HTERT RPE-1 (cell line): ENCODE results near the gene PEX10.

ENCODE experiments used
- in situ Hi-C: fragments of 300-500 bp; cut with MboI; formaldehyde crosslinking; loops from 4 replicates; pipeline ENCODE4 v1.14.3; 2020; ENCODE audit warnings: low sequenced_read_pairs

The PEX10 gene

DNA sequence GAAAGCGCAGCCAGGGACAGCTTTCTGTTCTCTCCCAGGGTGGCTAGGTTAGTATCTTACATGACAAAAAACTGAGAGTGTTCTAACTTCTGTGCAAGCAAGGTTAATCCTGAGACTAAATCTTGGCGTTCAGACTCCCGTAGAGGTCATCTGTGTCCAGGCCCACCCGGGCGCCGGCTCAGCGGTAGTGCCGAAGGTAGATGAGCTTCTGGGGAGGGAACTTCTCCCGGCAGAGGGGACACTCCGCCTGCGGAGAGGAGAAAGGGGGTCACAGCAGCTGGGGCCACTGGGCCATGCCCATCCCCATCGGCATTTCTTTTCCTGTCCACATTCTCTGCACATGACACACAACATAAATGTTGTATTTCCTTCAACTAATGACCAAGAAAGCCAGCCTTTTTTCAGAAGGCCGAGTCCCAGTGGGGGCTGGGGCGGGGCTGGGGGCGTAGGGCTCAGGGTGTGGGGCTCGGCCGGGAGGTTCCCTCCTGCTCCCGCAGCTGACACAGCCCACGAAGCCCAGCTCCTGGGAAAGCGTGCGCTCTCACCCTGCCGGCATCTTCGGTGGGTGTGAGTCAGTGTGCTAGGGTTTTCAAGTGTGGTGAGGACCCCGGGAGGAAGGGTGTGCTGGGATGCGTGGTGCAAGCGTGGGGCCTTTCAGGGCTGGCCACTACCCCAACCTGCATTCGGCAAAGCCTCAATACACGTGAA is 6.6 kb downstream of the PEX10 start:
- in situ Hi-C loops, result no loop called here

DNA sequence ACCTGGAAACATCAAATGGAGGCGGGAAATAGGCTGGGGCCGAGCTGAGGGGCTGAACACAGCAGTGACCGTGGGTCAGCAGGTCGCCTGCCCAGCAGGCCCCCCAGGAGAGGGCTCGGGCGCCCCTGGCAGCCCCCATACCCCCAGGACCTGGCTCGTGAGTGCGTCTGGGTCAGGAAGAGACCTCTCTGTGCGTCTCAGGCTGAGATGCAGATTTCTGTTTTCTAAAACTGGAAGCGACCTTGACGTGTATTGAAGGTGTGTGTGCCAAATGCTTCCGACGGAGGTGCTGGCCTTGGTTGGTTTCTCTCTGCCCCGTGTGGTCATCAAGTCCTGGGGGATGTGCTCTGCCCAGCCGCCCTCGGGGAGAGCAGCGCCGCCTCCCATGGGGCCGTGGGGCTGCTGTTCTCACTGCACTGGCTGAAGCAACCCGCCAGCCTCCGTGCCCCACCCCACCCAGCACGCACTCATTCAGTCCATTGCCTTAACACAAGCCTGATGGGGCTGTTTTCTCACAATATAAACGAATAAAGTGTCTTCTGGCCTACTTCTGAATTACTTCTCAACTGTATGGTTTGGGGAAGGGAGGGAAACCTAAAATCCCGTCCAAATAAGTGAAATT is 7.4 kb downstream of the PEX10 start:
- in situ Hi-C loops, result no loop called here

DNA sequence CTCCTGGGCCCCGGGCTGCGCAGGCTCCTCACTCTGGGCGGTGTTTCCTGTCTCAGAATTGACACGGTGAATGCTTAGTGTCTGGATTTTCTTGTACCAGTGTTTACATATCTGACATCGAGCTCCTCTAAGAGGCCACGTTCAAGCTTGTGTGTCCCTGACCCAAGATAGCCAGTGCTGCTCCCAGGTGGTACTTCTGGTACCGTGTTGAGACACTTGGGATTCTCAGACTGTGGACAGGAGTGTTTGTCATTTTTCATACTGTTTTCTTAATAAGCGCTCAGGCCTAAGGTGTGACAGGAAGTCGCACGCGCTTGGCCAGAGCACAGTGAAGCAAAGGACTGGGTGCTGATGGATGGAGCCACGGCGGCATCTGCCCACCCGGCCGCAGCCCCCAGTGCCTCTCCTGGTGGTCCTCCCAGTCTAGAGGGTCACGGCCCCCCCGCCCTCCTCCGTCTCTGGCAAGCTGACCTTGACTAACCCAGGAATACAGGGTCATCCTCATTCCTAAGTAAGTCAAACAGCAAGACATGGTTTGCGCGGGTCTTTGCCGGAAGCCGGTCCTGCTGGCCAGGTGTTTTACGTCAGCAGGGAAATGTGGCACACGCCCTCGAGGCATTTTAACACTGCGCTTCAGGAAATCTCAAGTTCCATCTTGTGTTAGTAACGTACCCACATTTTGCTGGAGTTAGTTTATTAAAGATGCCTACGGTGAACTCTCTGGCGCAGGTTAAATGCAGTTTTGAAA is 8.0 kb downstream of the PEX10 start:
- in situ Hi-C loops, result no loop called here

DNA sequence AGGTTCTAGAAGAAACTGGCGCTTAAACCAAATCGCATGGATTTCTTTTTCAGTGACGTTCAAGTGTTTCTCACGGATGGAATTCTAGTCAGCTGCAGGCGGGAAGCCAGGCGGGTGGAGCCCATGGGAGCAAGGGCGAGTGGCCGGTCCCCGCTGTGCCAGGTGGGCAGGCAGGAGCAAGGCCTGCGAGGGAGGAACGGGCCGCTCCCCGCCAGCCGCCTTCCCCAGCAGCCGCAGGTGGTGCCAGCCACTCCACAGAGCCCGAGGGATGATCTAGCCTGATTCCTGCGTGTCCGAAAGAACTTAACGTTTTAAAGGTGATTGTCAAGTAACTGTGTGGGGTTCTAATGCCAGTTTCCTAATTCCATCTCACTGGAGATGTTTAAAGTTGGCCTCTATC is 9.1 kb downstream of the PEX10 start:
- in situ Hi-C loops, result no loop called here

DNA sequence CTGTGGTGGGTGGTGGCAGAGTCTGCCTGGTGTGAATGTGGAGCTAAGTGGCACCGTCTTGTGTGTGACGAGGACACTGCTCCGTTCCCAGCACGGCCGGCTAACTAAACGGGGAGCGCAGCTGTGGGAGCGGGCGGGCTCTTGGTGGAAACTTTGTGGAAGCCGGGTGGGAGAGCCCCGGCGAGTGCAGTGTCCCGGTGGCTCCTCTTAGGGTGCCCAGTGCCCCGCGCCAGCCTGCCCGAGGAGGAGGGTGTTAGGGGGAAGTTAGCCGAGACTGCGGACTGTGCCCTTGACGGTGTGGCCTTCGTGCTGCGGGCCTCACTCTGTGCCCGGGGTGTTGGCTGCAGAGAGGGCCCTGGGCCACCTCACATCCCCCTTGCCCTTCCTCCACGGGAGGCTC is 9.9 kb downstream of the PEX10 start:
- in situ Hi-C loops, result no loop called here

DNA sequence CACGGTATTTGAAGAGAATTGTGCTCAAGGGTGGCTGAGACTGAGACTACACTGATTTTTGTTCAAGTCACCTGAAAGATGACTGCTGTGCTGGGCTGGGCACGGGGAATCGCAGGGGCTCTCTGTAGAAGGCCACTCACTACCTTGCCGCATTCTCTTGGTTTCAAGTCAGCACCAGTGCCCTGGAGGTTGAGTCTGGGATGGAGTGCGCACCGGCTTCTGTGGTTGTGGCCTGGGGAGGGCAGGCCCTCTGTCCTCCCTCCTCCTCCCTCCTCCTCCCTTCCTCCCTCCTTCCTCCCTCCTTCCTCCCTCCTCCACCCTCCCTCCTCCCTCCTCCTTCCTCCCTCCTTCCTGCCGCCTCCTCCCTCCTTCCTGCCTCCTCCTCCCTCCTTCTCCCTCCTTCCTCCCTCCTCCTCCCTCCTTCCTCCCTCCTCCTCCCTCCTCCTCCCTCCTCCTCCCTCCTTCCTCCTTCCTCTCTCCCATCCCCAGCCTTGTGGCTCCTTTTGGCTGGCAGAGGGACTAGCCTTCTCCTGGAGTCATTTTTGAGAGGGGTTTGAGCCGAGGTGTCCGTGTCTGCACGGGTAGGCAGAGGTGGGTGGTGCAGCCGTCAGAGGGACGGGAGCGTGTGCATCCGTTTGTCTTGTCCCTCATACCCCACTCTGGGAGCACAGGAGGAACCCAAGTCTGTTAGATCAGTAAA is 11.3 kb downstream of the PEX10 start:
- in situ Hi-C loops, result no loop called here

DNA sequence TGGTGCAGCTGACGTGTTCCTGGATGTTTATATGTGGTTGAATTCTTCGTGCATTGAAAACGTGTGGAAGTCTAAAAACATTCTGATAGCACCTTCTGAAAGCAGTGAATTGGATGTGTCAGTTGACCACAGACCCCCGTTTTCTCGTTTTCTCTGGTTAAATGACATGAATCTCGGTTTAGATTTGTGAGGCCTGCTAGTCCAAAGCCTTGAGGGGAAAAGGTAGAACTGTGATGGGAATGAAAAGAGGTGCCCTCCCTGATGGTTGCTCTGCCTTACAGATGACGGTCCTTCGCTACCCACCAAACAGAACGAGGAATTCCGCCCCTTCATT is 11.8 kb downstream of the PEX10 start:
- in situ Hi-C loops, result no loop called here

DNA sequence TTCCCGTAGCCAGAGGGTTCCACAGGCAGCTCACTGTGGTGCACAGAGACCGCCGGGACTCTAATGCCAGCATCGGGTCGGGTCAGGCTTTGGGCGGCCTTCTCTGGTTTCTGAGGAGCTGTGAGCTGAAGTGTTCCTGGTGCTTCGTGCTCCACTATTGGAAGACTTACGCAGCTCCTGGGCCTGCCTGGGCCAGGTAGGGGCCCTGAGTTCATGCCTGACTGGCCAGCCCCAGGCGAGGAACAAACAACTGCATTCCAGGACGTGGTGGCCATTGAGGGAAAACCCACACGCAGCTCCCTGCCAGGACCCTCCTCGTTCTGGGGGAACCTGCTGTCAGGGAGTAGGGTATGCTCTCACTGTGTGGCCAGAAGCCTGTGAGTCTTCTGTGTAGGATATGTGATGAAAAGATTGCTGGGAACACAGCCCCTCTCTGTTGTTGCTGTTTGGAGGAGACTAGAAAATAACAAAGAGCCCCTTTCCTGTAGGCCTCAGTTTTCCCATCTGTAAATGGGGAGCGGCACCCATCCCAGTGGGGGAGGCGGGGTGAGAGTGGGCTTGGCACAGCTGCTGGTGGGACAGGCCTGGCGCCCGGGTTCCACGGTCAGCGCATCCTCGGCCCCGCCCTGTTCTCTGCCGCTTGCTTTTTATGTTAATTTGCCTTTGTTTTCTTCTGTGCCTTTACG is 12.3 kb downstream of the PEX10 start:
- in situ Hi-C loops, result no loop called here

DNA sequence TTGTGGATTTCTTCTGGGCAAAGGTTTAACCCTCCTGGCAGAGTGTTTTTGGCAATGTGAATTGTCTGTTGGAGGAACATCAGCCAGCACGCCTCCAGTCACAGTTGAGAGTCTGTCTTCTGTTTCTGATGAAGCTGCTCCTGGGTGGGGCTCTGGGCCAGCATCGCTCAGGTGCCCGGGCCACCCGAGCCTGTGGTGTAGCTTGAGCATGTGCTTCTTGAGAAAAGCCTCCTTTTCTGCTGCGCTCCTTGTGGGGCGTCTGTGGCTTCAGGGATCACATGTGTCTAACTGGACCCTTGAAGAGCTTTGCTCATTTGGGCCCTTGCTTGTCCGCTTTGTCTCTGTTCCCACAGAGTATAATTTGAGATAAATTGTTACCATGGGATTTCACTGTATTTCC is 13.5 kb downstream of the PEX10 start:
- in situ Hi-C loops, result no loop called here

DNA sequence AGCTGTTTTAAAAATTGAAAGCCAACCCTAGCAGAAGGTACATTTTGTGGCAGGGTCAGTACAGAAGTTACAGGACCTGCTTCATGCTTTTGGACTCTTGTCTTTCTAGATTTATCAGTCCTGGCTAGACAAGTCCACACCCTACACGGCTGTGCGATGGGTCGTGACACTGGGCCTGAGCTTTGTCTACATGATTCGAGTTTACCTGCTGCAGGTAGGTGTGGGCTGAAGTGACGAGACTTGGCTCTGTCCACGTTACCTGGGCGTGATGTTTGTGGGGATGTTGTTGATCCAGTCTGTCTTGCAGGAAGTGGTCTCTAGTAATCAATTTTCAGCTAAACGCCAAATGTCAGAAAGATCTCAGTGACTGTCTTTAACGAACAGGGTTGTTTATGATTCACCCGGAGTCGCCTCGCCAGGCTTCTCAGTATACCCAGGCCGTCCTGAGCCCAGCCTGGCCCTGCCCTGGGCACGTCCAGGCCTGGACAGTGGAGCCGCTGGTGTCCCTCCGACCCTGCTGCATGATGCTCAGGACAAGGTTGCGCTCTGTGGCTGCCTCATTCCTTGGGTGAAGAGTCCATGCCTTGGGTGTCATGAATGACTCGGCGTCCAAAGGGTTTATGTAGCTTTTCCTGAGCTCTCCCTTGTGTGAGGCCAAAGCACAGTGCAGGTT is 15.2 kb downstream of the PEX10 start:
- in situ Hi-C loops, result no loop called here

DNA sequence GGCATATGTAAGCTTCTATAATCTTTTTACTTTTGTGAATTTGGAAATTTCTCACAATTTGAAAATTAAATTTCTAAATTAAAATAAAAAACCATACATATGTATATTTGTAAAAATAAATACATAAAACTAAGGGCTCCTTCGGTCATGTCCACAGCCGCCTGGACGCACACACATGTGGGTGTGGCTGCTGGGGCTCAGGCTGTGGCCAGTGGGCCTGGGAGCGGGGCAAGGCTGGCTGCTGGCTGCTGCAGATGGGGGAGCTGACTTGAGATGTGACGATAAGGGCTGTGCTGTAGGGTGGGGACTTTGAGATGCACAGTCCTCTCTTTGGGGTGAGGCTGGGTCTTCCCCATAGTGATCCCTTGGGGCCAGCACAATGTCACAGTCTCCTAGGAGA is 15.9 kb downstream of the PEX10 start:
- in situ Hi-C loops, result no loop called here

DNA sequence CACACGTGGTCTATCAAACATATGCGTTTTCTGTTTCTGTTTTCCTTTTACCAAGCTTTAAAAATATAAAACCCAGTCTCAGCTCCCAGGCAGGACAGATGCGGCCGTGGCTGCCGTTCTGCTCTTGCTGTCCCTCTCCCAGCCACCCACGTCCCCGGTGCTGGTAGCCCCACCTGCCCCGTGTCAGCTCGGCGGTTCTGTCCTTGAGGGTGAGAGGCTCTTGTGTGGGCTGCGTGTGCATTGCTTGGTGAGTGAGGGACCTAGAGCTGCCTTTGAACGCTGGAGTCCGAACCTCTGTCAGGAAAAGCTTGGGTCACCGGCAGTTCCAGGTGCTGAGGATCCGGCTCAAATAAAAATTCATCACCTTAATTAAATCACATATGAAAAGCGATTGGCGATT is 16.3 kb downstream of the PEX10 start:
- in situ Hi-C loops, result no loop called here

DNA sequence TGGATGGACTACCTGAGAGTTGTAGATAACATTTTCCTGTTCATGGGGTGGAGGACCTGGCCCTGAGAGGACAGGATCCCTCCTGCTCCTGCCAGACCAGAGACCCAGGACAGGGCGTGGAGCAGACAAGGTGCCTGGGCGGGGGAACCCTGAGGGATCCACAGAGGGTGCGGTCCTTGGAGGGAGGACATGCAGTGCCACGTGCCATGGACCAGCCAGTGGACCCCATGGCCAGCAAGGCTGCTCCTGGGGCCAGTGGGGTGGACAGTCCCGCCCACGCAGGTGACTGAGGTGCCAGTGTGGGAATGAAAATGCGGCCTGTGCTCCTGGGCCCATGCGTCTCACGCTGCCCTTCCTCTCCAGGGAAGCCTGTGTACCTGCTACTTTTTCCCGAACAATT is 17.1 kb downstream of the PEX10 start:
- in situ Hi-C loops, result no loop called here

DNA sequence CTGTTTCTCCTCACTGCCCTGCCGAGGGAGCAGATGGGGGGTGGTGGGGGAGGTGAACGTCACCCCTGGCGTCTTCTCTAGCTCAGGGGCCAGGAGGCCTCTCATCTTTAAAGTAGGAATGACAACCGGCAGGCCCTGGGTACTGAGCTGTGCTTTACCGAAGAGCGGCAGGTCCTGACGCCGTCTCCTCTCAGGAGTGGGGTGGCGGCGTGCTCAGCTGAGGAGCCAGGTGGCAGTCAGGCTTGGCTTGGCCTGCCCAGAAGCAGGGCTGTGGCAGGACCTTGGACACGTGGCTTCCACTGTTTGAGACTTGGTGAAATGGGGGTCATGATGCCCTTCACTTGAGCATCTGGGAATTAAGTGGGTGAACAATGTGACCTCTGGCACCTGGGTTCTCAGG is 17.6 kb downstream of the PEX10 start:
- in situ Hi-C loops, result no loop called here

DNA sequence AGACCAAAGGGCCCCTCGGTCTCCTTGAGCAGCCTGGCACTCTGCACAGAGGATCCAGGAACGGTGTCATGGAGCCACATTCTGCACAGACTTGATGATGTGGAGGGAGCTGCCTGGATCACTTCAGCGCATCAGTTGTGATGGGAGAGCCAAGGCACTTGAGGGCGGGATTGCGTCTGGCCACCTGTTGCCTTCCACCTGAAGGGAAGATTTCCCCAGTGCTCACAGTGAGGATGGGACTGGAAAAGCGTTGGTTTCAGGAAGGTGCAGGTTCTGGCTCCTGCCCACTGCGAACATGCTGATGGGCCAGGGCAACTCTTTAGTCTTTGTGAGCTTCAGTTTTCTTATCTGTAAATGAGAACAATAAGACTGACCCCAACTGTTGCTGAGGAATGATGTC is 18.1 kb downstream of the PEX10 start:
- in situ Hi-C loops, result no loop called here

DNA sequence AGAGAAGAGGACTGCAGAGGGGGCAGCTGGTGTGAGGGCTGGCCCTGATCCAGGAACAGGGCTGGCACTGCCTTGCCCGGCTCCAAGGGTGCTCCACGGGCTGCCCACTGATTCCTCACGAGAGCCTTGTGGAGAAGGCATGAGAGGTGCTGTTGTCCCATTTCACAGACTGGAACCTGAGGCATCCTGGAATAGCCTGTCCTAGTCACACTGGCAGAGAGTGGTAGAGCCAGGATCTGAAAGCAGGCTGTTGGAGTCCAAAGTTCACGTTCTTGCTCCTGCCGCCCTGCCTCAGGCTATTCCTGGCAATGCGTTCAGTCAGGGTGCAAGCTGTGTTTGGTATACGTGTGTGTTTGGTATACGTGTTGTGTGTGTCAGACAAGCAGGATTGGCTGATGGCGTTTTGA is 18.9 kb downstream of the PEX10 start:
- in situ Hi-C loops, result no loop called here

DNA sequence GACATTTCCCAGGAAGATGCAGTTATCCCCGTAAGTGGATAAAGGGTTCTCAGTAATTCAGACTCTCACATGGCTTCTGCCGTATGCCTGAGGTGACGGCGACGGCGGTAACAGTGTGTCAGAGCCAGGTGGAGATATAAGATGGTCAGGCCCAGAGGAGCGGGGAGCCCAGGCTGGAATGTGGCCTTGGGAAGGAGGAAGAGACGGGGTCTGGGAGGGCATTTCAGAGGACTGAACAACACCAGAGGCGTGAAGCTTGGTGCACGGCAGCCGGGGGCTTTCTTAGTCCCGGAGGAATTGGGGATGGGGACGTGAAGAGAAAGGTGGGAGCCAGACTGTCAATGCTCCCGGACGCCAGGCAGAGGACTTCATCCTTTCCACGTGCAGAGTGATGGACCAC is 19.7 kb downstream of the PEX10 start:
- in situ Hi-C loops, result no loop called here

DNA sequence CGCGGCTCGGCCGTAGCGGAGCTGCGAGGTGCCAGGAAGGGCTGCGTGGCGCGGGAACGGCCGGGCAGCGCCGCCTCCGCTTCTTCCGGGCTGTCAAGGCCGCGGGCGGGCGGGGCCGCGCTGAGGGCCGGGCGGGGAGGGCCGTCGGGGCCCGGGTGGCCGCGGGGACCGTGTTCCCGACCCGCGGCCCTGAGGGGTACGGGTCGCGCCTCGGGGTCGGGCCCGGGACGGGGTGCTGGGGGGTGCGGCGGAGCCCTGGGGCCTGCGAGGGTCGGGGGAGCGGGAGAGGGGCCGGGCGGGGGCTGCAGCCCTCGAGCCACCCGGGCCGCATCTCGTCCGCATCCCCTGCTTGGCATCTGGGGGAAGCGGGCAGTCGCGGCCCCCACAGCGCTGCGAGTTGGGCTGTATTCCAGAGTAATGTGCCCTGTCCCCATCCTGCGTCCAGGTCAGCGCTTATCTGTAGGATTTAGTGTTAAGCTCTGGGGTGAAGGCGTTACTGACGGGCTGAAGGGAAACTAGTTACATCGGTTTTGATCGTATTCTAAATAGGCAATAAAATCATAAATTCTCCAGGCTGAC is 20.3 kb downstream of the PEX10 start:
- in situ Hi-C loops, result no loop called here

DNA sequence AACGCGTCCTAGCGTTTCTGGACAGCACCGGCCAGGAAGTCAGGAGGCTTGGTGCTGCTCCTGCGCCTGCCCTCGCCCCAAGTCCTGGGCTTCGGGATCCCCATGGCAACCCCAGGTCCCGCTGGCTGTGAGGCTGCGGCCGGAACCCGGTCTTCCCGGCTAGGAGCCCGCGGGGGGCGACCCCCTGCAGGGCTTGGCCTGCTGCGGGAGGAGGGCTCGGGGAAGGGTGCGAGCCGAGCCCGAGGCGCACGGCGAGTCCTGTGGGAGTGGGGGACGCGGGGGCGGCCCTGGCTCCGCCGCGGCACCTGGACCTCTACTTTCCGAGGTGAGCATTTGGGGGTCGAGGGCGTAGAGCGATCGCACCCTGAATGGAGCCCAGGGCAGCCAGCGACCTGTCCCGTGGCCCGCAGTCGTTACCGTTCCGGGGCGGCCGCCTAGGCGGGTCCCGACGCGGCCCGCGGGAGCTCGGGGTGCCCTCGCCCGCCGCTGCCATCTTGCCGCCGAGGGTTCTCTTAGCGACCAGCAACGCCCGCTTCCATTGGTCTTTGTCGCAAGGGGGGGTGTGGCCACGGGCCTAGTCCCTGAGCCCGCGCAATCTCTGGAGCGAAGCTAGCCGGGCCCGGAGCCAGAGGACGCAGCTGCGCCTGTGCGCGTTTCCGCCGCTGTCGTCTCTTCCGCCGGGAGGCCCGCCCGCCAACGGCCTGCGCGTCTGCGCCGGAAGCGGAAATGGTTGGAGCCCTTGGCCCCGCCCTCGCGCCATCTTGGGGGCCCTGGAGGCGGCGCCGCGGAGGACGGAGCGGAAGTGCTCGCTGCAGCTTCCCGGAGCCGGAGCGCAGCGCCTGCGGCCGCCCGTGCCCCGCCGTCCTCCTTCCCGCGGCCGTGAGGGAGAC is 21.1 kb downstream of the PEX10 start, which contains the start of the genes MORN1 and RER1:
MORN1 (minus strand) TSS at position 514 of the 890 bp plus-strand sequence; CDS start at position 493, 21 bp downstream.
RER1 (plus strand) TSS at position 801 of the 890 bp plus-strand sequence. CDS start 3,950 bp downstream, outside the sequence.
- in situ Hi-C loops, result no loop called here
